Measurements from ENCODE around the gene RAP1GAP.

Gene RAP1GAP

GRCh38 chr1:21661886-21662285 is 7.3 kb downstream of the RAP1GAP start:
- DNase-seq, result no peak

GRCh38 chr1:21659924-21660326 is 9.2 kb downstream of the RAP1GAP start:
- DNase-seq, result no peak

- peak; percentile 87 for DNase-seq
Measured at GRCh38 chr1:21659099-21659923, 9.8 kb downstream of the RAP1GAP start.

- DNase-seq, result peak; percentile 38
Measured at GRCh38 chr1:21657456-21658190, 11.5 kb downstream of the RAP1GAP start.

GRCh38 chr1:21655748-21656147 is 13.4 kb downstream of the RAP1GAP start:
- no peak for DNase-seq

- DNase-seq, result no peak
Measured at GRCh38 chr1:21655259-21655658, 13.9 kb downstream of the RAP1GAP start.

- no peak for DNase-seq
Measured at GRCh38 chr1:21654209-21654608, 14.9 kb downstream of the RAP1GAP start.

DNA sequence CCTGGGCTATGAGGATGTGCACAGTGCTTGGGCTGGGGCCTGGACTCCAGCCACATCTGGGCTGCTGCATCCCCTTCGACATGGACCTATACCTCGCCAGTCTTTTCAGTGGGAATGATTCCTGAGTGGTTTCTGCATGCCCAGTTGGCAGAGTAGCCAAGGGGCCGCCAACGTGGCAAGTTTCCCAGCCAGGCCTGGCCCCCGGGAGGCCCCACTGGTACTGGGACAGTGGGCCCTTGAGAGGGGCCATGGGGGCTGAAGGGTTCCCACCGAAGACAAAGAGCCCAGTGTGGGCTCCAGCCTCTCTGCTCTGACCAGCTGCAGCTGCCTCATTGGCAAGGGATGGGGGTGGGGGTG is 15.4 kb downstream of the RAP1GAP start:
- no peak for DNase-seq

GRCh38 chr1:21652937-21653743 is 16.0 kb downstream of the RAP1GAP start:
- no peak for DNase-seq

- DNase-seq, result no peak
Measured at GRCh38 chr1:21652101-21652936, 16.8 kb downstream of the RAP1GAP start.

DNA sequence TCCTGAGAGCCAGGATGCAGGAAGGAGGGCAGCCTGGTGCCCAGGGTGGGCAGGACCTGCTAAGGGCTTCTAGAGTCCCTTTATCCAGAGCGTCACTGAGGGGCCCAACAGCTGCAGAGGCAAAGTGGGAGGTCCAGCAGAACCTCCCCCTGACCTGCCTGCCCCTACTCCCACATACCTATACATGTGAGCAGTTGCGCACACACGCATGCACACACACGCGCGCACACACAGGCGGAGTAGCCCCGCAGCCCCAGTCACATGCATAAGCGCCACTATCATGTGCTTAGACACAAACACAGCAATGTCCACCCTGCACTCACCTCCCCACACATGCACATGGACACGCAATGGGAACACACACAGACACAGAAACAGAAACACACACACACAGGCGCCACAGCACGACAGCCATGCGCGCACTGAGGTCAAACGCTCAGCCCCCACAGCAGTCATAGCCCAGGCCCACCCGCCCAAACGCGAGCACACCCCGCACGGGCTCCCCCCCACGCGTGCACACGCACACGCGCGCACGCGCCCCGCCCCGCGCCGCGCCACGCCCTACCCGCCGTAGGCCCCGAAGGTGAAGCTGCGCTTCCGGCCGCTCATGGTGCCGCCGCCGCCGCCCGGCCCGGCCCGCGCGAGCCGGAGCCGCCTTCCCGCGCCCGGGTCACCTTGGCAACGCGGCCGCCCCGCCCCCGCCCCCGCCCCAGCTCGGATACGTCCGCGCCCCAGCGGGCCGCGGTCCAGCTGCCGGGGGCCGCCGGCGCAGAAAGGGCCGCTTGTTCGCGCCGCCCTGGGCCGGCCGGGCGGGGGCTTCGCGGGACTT is 17.7 kb downstream of the RAP1GAP start:
- peak; percentile 73 for DNase-seq

DNA sequence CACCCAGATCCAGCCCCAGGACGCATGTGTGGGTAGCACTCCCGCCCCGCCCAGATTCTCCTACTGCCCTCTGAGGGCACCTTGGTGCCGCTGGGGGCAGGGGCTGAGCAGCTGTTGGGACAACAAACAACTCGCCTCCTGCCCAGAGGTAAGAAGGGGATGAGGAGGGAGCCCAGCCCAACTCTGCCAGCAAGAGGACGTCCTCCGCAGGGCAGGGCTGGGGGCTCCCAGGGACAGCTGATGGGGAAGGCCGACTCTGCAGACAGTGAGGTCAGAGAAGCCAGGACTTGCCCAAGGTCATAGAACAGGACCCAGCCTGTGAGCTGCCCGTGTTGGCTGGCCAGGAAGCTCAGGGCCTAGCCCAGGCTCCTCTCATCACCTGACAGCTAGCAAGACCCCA is 18.8 kb downstream of the RAP1GAP start:
- no peak for DNase-seq

DNA sequence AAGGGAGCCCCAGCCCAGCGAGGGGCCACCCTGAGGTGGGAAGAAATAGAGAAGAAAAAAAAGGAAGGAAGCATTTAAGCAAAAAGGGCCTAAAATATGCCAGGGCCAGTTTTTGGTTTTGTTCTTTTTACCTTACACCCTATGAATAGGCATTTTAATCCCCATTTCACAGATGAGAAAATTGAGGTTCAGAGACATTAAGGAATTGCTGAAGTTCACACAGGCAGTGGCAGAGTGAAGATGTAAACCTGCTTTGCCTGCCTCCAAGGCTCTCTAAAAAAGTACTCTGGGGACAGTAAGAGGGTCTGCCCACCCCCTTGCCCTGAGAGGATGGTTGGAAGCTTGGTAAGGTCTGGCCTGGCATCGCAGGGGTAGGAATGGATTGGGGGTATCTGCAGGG is 19.8 kb downstream of the RAP1GAP start:
- DNase-seq, result no peak

DNA sequence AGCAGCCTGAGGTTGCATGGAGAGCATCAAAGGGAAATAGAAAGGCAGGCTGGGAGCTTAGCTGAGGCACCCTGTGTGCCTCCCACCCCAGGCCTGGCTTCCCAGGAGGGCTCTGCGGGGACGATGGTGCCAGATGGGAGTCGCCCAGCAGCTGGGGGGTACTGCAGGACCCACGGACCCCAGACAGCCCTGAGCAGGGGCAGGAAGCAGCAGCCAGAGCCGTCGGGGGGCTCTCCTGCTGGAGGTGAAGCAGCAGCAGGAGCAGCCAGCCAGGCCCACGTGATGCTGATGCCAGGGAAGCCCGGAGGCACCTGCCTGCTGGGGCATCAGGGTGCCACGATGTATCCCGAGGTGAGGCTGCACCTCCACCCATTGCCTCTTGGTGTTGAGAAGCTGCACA is 20.4 kb downstream of the RAP1GAP start:
- no peak for DNase-seq

- peak; percentile 64 for DNase-seq
Measured at GRCh38 chr1:21648352-21648730, 20.8 kb downstream of the RAP1GAP start.

GRCh38 chr1:21647431-21648351 is 21.5 kb downstream of the RAP1GAP start:
- DNase-seq, result peak; percentile 93

DNA sequence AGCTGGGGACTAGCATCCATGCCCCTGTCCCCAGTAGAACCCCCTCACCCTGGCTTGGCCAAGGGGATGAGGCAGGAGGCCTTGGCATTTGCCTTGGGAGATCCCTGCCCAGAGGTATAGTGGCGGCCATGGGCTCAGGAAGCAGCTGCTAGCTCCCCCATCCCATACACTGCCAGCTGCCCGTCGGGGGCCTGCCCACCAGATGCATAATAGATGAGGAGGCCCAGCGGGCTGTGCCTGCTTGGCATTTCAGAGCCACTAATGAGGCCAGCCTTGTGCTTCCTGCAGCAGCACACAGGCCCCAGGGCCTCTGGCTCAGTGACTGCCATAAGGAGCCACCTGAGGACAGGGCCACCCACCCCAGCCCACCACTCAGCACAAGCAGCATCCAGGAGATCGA is 23.6 kb downstream of the RAP1GAP start:
- DNase-seq, result no peak

DNA sequence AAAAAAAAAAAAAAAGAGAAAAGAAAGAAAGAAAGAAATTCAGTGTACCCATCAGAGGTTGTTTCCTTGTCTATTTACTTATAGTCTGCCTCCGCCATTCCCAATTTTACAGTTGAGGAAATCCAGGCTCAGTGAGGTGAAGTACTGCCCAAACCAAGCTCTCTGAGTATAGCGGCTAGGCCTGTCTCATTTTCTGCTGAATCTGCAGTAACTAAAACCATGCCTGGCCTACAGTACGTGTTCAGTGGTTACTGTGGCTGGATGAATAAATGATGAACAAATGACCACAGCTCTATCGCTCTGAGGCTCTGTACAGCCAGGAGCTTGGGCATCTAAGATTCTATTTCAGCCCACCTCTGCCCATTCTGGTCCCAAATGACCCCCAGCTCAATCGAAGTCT is 24.3 kb downstream of the RAP1GAP start:
- no peak for DNase-seq

DNA sequence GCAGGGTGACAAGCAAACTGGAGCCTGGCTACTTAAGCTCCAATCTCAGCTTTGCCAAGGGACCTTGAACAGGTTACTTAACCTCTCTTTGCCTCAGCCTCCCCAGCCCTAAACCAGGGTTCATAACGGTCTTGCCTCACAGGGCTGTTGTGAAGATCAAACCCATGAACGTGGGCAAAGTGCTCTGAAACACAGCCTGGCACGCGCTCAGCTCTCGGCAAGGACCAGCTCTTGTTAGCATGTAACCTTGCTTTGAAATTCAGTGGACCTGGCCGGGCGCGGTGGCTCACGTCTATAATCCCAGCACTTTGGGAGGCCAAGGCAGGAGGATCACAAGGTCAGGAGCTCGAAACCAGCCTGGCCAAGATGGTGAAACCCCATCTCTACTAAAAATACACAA is 24.8 kb downstream of the RAP1GAP start:
- no peak for DNase-seq

GRCh38 chr1:21643624-21644023 is 25.5 kb downstream of the RAP1GAP start:
- DNase-seq, result no peak

Measured in hematopoietic multipotent progenitor cell treated with erythropoietin and hydrocortisone succinate and interleukin-3 and kit ligand, for 4 days (in vitro differentiated cells).